ENCODE results near the gene TBKBP1. TPM values are rescaled to one million over a fixed set of nuclear protein-coding genes. Genes with fewer than 3 reads are reported as not detected.

TBKBP1 gene
- total RNA-seq, 5 donors from 2014 or later (not counting 1 experiment from before 2014, with no cell fraction given) = 4.5 to 20.5 (median 7.2) TPM

DNA sequence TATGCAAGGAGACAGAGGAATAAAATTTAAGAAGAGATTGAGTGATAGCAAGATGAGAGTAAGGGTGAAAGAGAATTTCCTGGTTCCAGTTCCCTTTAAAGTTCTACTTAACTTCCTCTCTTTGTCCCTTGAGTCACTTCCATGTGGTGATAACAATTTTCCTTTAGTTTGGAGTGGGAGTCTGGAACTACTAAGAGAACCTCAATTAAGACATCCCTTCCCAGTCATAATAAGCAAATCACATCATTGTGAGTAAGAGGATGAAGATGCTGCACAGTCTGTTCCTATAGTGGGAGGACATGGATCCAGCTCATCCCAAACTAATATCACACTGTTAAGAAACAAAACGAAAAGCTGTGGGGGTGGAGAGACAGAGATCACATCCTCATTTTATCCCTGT is 63.4 kb downstream of the TBKBP1 start:
- H3K27me3 ChIP-seq (replicated peaks in 1 of 2; ENCODE audit: control insufficient read depth in 2 of 2, extremely low read depth in 1 of 2, insufficient read depth in 2 of 2, low read length in 1 of 2) = no peaks in the 10 kb centered on the region
- H3K4me1 Mint-ChIP-seq = no peaks in the 10 kb centered on the region
- H3K36me3 ChIP-seq (ENCODE audit: control insufficient read depth in 2 of 2, extremely low read depth in 1 of 2, insufficient read depth in 1 of 2, low read length in 1 of 2) = no peaks in the 10 kb centered on the region
- no peak overlapping the region for H3K4me3 ChIP-seq (ENCODE audit: control insufficient read depth in 1 of 2, extremely low read depth in 1 of 2, low read length in 1 of 2)
- peaks cover 0 to 12% (median 11%) of the 10 kb centered on the region in 3 donors for H3K9me3 Mint-ChIP-seq
- CTCF ChIA-PET = no interaction called here
- no peak overlapping the region for H3K27ac Mint-ChIP-seq
- H3K9me3 ChIP-seq = peaks cover 5% of the 10 kb centered on the region
- DNase-seq = no peak
- no peak overlapping the region for H3K27ac ChIP-seq (ENCODE audit: low read length)
- no CpG with 5 or more reads among the region's 1 CpG for whole genome bisulfite sequencing (ENCODE audit: insufficient coverage)
- peaks cover 0 to 1% of the 10 kb centered on the region in 2 experiments for H3K4me1 ChIP-seq (ENCODE audit: control insufficient read depth in 1 of 2, extremely low read depth in 1 of 2, insufficient read depth in 2 of 2, low read length in 2 of 2)
- POLR2A ChIA-PET = no interaction called here
- H3K36me3 Mint-ChIP-seq = no peaks in the 10 kb centered on the region
- H3K4me3 Mint-ChIP-seq = no peak overlapping the region
- no peak for ATAC-seq (replicated peaks in 1 of 4)
- H3K27me3 Mint-ChIP-seq = peaks cover 6 to 16% of the 10 kb centered on the region in 2 donors

DNA sequence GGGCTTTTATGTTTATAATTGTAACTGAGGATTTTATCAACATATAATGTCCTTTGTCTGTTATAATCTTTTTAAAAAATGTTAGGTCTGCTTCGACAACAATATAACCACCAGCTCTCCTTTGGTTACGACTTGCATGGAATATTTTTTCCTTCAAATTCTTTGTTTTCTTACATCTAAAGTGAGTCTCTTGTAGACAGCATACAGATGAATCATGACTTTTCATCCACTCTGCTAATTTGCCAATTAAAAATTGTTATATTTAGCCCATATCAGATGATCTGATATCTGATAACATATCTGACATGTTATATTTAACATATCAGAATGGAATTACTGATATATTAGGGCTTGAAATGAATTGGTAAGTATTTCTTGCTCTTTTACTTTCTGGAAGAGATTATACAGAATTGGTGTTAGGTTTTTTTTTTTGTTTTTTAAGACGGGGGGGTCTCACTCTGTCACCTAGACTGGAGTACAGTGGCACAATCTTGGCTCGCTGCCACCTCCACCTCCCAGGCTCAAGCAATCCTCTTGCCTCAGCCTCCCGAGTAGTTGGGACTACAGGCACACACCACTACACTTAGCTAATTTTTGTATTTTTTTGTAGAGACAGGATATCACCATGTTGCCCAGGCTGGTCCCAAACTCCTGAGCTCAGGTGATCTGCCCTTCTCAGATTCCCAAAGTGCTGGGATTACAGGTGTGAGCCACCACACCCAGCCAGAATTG is 66.6 kb downstream of the TBKBP1 start:
- Histone ChIP-seq H3K9me3 (peaks cover 5% of the 10 kb centered on the region), H3K27ac (ENCODE audit: low read length) (no peak overlapping the region), H3K27me3 (replicated peaks in 1 of 2; ENCODE audit: control insufficient read depth in 2 of 2, extremely low read depth in 1 of 2, insufficient read depth in 2 of 2, low read length in 1 of 2) (no peaks in the 10 kb centered on the region), H3K4me1 (ENCODE audit: control insufficient read depth in 1 of 2, extremely low read depth in 1 of 2, insufficient read depth in 2 of 2, low read length in 2 of 2) (peaks cover 0 to 13% of the 10 kb centered on the region in 2 experiments), H3K36me3 (ENCODE audit: control insufficient read depth in 2 of 2, extremely low read depth in 1 of 2, insufficient read depth in 1 of 2, low read length in 1 of 2) (no peaks in the 10 kb centered on the region), H3K4me3 (ENCODE audit: control insufficient read depth in 1 of 2, extremely low read depth in 1 of 2, low read length in 1 of 2) (no peak overlapping the region)
- H3K27ac Mint-ChIP-seq = no peak overlapping the region
- DNase-seq (no peak), ATAC-seq (replicated peaks in 1 of 4) (no peak)
- peaks cover 10 to 17% (median 14%) of the 10 kb centered on the region in 3 donors for H3K4me1 Mint-ChIP-seq
- peaks cover 0 to 12% (median 11%) of the 10 kb centered on the region in 3 donors for H3K9me3 Mint-ChIP-seq
- no peaks in the 10 kb centered on the region for H3K36me3 Mint-ChIP-seq
- POLR2A ChIA-PET = interaction anchor here in 1 of 2 donors (0.7 kb wide), 1 partner anchor 564 kb away, joined by 5 read pairs; no protein-coding TSS in a partner anchor
- 80% methylated on average over 1 of the region's 5 CpGs for WGBS (ENCODE audit: insufficient coverage)
- CTCF ChIA-PET = interaction anchor here (0.7 kb wide), 3 partner anchors 12 to 478 kb away, joined by 3 to 4 read pairs (median 4); no protein-coding TSS in a partner anchor
- peaks cover 6 to 18% of the 10 kb centered on the region in 2 donors for H3K27me3 Mint-ChIP-seq
- no peak overlapping the region for H3K4me3 Mint-ChIP-seq

Other genes starting within 250 kb of the TBKBP1 start
- 100 to 1,000 TPM in 1 of 5 donors, 10 to 100 TPM in 4; 92.7 to 106 (median 97.4) TPM for gene NPEPPS, start 163.1 kb upstream of the TBKBP1 start, total RNA-seq
- gene KPNB1, start 44.2 kb upstream of the TBKBP1 start, total RNA-seq = 100 to 1,000 TPM; 216 to 262 (median 240) TPM
- gene TBX21, start 39.1 kb downstream of the TBKBP1 start, total RNA-seq = 10 to 100 TPM in 4 of 5 donors, 1 to 10 TPM in 1; 7.9 to 37.3 (median 20.8) TPM
- 10 to 100 TPM; 40.4 to 57.1 (median 43.9) TPM for gene OSBPL7, start 127.6 kb downstream of the TBKBP1 start, total RNA-seq
- gene MRPL10, start 137.4 kb downstream of the TBKBP1 start, total RNA-seq = 10 to 100 TPM; 34.1 to 60.1 (median 41.6) TPM
- 1 to 10 TPM in 2 of 5 donors, under 1 TPM in 3; 0.20 to 1.0 (median 0.88) TPM for gene LRRC46, start 137.5 kb downstream of the TBKBP1 start, total RNA-seq
- gene SCRN2, start 147.1 kb downstream of the TBKBP1 start, total RNA-seq = 10 to 100 TPM; 27.0 to 44.3 (median 40.6) TPM
- gene SP6, start 157.0 kb downstream of the TBKBP1 start, total RNA-seq = under 1 TPM; 0.10 to 0.26 (median 0.13) TPM
- gene SP2, start 202.1 kb downstream of the TBKBP1 start, total RNA-seq = 10 to 100 TPM; 27.1 to 41.6 (median 32.8) TPM
- gene PNPO, start 247.4 kb downstream of the TBKBP1 start, total RNA-seq = 10 to 100 TPM; 10.3 to 18.5 (median 15.7) TPM

Data from T-cell (primary cell).